ENCODE measurements around the gene SORCS1. TPM values are rescaled to one million over a fixed set of nuclear protein-coding genes. Genes with fewer than 3 reads are reported as not detected.

Gene SORCS1
- total and polyA plus RNA-seq, 2 experiments from 2014 or later, result 2.9 to 8.9 TPM

DNA sequence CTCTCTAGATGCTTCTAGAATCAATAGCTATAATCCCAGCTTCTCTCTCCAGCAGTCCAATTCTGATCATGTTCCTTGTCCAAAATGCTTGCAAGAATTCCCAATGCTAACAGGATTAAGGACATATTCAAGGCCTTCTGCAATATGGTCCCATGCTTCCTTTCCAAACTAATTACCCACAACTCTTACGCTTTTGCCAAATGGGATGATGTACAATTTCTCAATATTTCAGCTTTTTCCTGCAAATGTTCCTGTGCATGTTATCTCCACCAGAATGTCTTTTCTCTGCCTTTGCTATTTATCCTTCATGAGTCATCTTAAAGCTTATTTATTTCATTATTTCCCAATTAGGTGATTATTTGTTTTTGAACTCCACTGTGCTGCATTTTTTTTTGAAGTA is 556.4 kb downstream of the SORCS1 start (continued):
- TF ChIP-seq, protein P1, sequence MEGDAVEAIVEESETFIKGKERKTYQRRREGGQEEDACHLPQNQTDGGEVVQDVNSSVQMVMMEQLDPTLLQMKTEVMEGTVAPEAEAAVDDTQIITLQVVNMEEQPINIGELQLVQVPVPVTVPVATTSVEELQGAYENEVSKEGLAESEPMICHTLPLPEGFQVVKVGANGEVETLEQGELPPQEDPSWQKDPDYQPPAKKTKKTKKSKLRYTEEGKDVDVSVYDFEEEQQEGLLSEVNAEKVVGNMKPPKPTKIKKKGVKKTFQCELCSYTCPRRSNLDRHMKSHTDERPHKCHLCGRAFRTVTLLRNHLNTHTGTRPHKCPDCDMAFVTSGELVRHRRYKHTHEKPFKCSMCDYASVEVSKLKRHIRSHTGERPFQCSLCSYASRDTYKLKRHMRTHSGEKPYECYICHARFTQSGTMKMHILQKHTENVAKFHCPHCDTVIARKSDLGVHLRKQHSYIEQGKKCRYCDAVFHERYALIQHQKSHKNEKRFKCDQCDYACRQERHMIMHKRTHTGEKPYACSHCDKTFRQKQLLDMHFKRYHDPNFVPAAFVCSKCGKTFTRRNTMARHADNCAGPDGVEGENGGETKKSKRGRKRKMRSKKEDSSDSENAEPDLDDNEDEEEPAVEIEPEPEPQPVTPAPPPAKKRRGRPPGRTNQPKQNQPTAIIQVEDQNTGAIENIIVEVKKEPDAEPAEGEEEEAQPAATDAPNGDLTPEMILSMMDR (conservative IDR thresholded peaks at IDR 0.05; ENCODE audit: low read depth in 2 of 2), result no peak
- TF ChIP-seq POLR2AphosphoS5 (IDR thresholded peaks at IDR 0.05; ENCODE audit: low read depth) (no peak), ZNF114 (CRISPR knock-in tag; IDR thresholded peaks at IDR 0.05) (no peak)

DNA sequence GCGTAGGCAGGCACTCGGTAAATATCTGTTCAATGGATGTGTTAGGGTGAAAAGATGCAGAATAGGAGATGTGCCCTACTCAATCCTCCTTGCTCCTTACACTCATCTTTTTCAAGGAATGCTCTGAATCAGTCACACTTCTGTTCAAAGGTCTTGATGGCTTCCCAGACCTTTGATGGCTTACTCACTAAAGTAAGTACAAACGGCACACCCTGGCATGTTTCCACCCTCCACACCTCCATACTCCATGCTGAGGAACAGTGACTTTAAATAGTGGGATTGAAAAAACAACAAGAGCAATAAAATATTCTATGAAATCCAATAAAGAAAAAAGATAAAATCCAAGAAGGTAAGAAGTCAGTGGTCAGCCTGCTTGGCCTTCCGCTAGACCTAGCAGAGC is 569.2 kb downstream of the SORCS1 start:
- H3K4me1 ChIP-seq (ENCODE audit: insufficient read depth), result no peaks in the 10 kb centered on the region
- no peak overlapping the region for H2AFZ ChIP-seq
- Mint-ChIP-seq H3K4me1 (no peaks in the 10 kb centered on the region), H3K27ac (no peak overlapping the region), H3K9me3 (no peaks in the 10 kb centered on the region), H3K4me3 (no peak overlapping the region), H3K27me3 (ENCODE audit: insufficient read depth, low read depth, poor library complexity) (no peaks in the 10 kb centered on the region), H3K36me3 (ENCODE audit: low read depth) (no peaks in the 10 kb centered on the region)
- no peaks in the 10 kb centered on the region for H4K20me1 ChIP-seq (replicated peaks; ENCODE audit: insufficient read depth)
- H3K27ac ChIP-seq (ENCODE audit: low read depth), result no peak overlapping the region
- H3K4me3 ChIP-seq, result no peak overlapping the region
- no peak overlapping the region for H3K4me2 ChIP-seq
- no peaks in the 10 kb centered on the region for H3K36me3 ChIP-seq (ENCODE audit: insufficient read depth)
- no peaks in the 10 kb centered on the region for H3K79me2 ChIP-seq (replicated peaks; ENCODE audit: insufficient read depth)
- no peaks in the 10 kb centered on the region for H3K9me2 ChIP-seq (ENCODE audit: insufficient read depth)
- no peaks in the 10 kb centered on the region for H3F3A ChIP-seq (replicated peaks; ENCODE audit: low read depth)
- DNase-seq (ENCODE audit: low spot score), result no peak
- no peak for ATAC-seq
- H3K27me3 ChIP-seq (ENCODE audit: insufficient read depth), result no peaks in the 10 kb centered on the region
- TF ChIP-seq, protein P2, sequence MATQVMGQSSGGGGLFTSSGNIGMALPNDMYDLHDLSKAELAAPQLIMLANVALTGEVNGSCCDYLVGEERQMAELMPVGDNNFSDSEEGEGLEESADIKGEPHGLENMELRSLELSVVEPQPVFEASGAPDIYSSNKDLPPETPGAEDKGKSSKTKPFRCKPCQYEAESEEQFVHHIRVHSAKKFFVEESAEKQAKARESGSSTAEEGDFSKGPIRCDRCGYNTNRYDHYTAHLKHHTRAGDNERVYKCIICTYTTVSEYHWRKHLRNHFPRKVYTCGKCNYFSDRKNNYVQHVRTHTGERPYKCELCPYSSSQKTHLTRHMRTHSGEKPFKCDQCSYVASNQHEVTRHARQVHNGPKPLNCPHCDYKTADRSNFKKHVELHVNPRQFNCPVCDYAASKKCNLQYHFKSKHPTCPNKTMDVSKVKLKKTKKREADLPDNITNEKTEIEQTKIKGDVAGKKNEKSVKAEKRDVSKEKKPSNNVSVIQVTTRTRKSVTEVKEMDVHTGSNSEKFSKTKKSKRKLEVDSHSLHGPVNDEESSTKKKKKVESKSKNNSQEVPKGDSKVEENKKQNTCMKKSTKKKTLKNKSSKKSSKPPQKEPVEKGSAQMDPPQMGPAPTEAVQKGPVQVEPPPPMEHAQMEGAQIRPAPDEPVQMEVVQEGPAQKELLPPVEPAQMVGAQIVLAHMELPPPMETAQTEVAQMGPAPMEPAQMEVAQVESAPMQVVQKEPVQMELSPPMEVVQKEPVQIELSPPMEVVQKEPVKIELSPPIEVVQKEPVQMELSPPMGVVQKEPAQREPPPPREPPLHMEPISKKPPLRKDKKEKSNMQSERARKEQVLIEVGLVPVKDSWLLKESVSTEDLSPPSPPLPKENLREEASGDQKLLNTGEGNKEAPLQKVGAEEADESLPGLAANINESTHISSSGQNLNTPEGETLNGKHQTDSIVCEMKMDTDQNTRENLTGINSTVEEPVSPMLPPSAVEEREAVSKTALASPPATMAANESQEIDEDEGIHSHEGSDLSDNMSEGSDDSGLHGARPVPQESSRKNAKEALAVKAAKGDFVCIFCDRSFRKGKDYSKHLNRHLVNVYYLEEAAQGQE (IDR thresholded peaks at IDR 0.05; ENCODE audit: unreplicated experiment), result no peak
- TF ChIP-seq EZH2phosphoT487 (IDR thresholded peaks at IDR 0.05; ENCODE audit: unreplicated experiment) (no peak), CREB1 (CRISPR knock-in tag; IDR thresholded peaks at IDR 0.05; ENCODE audit: low read depth) (no peak), POLR2AphosphoS5 (IDR thresholded peaks at IDR 0.05; ENCODE audit: low read depth) (no peak), ZNF331 (CRISPR knock-in tag; IDR thresholded peaks at IDR 0.05; ENCODE audit: low read depth) (no peak), ZNF114 (CRISPR knock-in tag; IDR thresholded peaks at IDR 0.05) (no peak)
- TF ChIP-seq, protein P1 (conservative IDR thresholded peaks at IDR 0.05; ENCODE audit: low read depth in 2 of 2), result no peak
- TF ChIP-seq, protein P3, sequence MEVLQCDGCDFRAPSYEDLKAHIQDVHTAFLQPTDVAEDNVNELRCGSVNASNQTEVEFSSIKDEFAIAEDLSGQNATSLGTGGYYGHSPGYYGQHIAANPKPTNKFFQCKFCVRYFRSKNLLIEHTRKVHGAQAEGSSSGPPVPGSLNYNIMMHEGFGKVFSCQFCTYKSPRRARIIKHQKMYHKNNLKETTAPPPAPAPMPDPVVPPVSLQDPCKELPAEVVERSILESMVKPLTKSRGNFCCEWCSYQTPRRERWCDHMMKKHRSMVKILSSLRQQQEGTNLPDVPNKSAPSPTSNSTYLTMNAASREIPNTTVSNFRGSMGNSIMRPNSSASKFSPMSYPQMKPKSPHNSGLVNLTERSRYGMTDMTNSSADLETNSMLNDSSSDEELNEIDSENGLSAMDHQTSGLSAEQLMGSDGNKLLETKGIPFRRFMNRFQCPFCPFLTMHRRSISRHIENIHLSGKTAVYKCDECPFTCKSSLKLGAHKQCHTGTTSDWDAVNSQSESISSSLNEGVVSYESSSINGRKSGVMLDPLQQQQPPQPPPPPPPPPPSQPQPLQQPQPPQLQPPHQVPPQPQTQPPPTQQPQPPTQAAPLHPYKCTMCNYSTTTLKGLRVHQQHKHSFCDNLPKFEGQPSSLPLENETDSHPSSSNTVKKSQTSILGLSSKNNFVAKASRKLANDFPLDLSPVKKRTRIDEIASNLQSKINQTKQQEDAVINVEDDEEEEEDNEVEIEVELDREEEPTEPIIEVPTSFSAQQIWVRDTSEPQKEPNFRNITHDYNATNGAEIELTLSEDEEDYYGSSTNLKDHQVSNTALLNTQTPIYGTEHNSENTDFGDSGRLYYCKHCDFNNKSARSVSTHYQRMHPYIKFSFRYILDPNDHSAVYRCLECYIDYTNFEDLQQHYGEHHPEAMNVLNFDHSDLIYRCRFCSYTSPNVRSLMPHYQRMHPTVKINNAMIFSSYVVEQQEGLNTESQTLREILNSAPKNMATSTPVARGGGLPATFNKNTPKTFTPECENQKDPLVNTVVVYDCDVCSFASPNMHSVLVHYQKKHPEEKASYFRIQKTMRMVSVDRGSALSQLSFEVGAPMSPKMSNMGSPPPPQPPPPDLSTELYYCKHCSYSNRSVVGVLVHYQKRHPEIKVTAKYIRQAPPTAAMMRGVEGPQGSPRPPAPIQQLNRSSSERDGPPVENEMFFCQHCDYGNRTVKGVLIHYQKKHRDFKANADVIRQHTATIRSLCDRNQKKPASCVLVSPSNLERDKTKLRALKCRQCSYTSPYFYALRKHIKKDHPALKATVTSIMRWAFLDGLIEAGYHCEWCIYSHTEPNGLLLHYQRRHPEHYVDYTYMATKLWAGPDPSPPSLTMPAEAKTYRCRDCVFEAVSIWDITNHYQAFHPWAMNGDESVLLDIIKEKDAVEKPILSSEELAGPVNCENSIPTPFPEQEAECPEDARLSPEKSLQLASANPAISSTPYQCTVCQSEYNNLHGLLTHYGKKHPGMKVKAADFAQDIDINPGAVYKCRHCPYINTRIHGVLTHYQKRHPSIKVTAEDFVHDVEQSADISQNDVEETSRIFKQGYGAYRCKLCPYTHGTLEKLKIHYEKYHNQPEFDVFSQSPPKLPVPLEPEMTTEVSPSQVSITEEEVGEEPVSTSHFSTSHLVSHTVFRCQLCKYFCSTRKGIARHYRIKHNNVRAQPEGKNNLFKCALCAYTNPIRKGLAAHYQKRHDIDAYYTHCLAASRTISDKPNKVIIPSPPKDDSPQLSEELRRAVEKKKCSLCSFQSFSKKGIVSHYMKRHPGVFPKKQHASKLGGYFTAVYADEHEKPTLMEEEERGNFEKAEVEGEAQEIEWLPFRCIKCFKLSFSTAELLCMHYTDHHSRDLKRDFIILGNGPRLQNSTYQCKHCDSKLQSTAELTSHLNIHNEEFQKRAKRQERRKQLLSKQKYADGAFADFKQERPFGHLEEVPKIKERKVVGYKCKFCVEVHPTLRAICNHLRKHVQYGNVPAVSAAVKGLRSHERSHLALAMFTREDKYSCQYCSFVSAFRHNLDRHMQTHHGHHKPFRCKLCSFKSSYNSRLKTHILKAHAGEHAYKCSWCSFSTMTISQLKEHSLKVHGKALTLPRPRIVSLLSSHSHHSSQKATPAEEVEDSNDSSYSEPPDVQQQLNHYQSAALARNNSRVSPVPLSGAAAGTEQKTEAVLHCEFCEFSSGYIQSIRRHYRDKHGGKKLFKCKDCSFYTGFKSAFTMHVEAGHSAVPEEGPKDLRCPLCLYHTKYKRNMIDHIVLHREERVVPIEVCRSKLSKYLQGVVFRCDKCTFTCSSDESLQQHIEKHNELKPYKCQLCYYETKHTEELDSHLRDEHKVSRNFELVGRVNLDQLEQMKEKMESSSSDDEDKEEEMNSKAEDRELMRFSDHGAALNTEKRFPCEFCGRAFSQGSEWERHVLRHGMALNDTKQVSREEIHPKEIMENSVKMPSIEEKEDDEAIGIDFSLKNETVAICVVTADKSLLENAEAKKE (CRISPR knock-in tag; IDR thresholded peaks at IDR 0.05), result no peak

Measured in GM23338 (cell line).